ENCODE measurements around the gene LAD1. TPM values are rescaled to one million over a fixed set of nuclear protein-coding genes. Genes with fewer than 3 reads are reported as not detected.

Gene LAD1
- total RNA-seq, 1 experiment from 2014 or later: not detected

GRCh38 chr1:201350884-201351283 is 48.2 kb downstream of the LAD1 start:
- no peak for DNase-seq (ENCODE audit: low spot score)

- no peak for DNase-seq (ENCODE audit: low spot score)
These were observed 48.8 kb downstream of the LAD1 start for GRCh38 chr1:201350361-201350725.

GRCh38 chr1:201349092-201349491 is 50.0 kb downstream of the LAD1 start:
- no peak for DNase-seq (ENCODE audit: low spot score)

- peak; percentile 28 for DNase-seq (ENCODE audit: low spot score)
These were observed 50.9 kb downstream of the LAD1 start for GRCh38 chr1:201348211-201348566.

- DNase-seq (ENCODE audit: low spot score): no peak
These were observed 51.5 kb downstream of the LAD1 start for GRCh38 chr1:201347498-201348210.

- DNase-seq (ENCODE audit: low spot score): no peak
These were observed 52.1 kb downstream of the LAD1 start for GRCh38 chr1:201346987-201347386.

- peak; percentile 36 for DNase-seq (ENCODE audit: low spot score)
These were observed 52.7 kb downstream of the LAD1 start for GRCh38 chr1:201346337-201346939.

- no peak for DNase-seq (ENCODE audit: low spot score)
These were observed 54.1 kb downstream of the LAD1 start for GRCh38 chr1:201345081-201345355.

GRCh38 chr1:201344206-201345080 is 54.7 kb downstream of the LAD1 start:
- DNase-seq (ENCODE audit: low spot score): no peak

GRCh38 chr1:201341377-201341776 is 57.7 kb downstream of the LAD1 start:
- DNase-seq (ENCODE audit: low spot score): no peak

- DNase-seq (ENCODE audit: low spot score): no peak
These were observed 62.2 kb downstream of the LAD1 start for GRCh38 chr1:201336711-201337450.

GRCh38 chr1:201335901-201336300 is 63.2 kb downstream of the LAD1 start:
- no peak for DNase-seq (ENCODE audit: low spot score)

GRCh38 chr1:201335174-201335870 is 63.8 kb downstream of the LAD1 start:
- DNase-seq (ENCODE audit: low spot score): no peak

GRCh38 chr1:201334325-201335173 is 64.6 kb downstream of the LAD1 start:
- DNase-seq (ENCODE audit: low spot score): no peak

GRCh38 chr1:201332616-201333335 is 66.3 kb downstream of the LAD1 start:
- DNase-seq (ENCODE audit: low spot score): no peak

- DNase-seq (ENCODE audit: low spot score): no peak
These were observed 67.1 kb downstream of the LAD1 start for GRCh38 chr1:201332021-201332420.

- DNase-seq (ENCODE audit: low spot score): no peak
These were observed 68.0 kb downstream of the LAD1 start for GRCh38 chr1:201331166-201331565.
